Measurements from ENCODE around the gene DDN. TPM values are rescaled to one million over a fixed set of nuclear protein-coding genes. Genes with fewer than 3 reads are reported as not detected.

The DDN gene
- total RNA-seq, 2 donors from 2014 or later, result 0.14 TPM; not detected in 1

- peaks cover 20% of the 10 kb centered on the region for H3K36me3 ChIP-seq
Observed at GRCh38 chr12:49012739-49013138, 13.6 kb upstream of the DDN start.

DNA sequence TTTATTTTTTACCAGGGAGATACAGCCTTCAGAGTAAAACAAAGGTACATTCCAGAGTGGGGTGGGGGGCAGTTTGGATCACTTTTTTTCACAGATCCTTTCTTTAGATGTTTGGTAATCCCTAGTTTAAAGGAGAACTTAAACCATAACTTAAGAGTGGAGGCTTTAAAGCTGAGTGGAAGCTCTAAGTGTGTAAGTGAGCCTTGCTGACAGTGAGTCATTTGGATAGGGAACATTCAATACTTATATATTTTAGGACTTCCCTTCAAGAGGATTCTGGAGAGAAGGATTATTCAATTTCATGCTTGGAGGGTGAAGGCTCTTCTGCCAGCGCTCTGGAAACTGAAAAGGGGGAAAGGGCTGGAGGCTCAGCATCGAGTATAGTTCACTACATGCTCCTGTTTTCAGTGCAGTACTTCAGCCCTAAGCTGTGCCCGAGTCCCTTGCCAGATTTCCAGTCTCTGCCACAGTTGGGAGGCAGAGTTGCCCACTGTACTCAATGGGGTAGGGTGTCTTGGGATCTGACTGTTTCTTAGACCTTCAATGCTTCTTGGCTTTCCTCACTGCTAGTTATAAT lies 11.0 kb upstream of the DDN start:
- no peak for ATAC-seq (ENCODE audit: insufficient number of reproducible peaks, low FRiP score, low read depth)
- Histone ChIP-seq H3K4me3 (no peak overlapping the region), H3K9me3 (no peaks in the 10 kb centered on the region), H3K27ac (no peak overlapping the region), H3K36me3 (peaks cover 28% of the 10 kb centered on the region), H3K4me1 (ENCODE audit: control insufficient read depth in 1 of 2, low read depth in 2 of 2) (no peaks in the 10 kb centered on the region), H3K27me3 (replicated peaks; ENCODE audit: insufficient read depth) (no peaks in the 10 kb centered on the region)
- no peak for DNase-seq (ENCODE audit: low spot score)
- TF ChIP-seq CTCF (IDR thresholded peaks at IDR 0.05), result no peak

More at GRCh38 chr12:49012739-49013138, 13.6 kb upstream of the DDN start:
- peaks cover 7% of the 10 kb centered on the region in 2 donors for H3K4me1 ChIP-seq (ENCODE audit: control insufficient read depth in 1 of 2, low read depth in 2 of 2)
- DNase-seq (ENCODE audit: low spot score), result no peak
- no peak overlapping the region for H3K4me3 ChIP-seq
- no peaks in the 10 kb centered on the region for H3K9me3 ChIP-seq
- TF ChIP-seq CTCF (IDR thresholded peaks at IDR 0.05), result no peak
- no peak for ATAC-seq (ENCODE audit: insufficient number of reproducible peaks, low FRiP score, low read depth)
- no peak overlapping the region for H3K27ac ChIP-seq
- H3K27me3 ChIP-seq (replicated peaks; ENCODE audit: insufficient read depth), result no peaks in the 10 kb centered on the region

- no peaks in the 10 kb centered on the region for H3K9me3 ChIP-seq
- no peak for DNase-seq (ENCODE audit: low spot score)
- peaks cover 40% of the 10 kb centered on the region for H3K36me3 ChIP-seq
- no peak overlapping the region for H3K27ac ChIP-seq
- no peak for TF ChIP-seq CTCF (IDR thresholded peaks at IDR 0.05)
- no peak overlapping the region for H3K4me3 ChIP-seq
- H3K27me3 ChIP-seq (replicated peaks; ENCODE audit: insufficient read depth), result no peaks in the 10 kb centered on the region
- H3K4me1 ChIP-seq (ENCODE audit: control insufficient read depth in 1 of 2, low read depth in 2 of 2), result no peaks in the 10 kb centered on the region
- ATAC-seq (ENCODE audit: insufficient number of reproducible peaks, low FRiP score, low read depth), result no peak
Observed at GRCh38 chr12:49008943-49009342, 9.8 kb upstream of the DDN start.

DNA sequence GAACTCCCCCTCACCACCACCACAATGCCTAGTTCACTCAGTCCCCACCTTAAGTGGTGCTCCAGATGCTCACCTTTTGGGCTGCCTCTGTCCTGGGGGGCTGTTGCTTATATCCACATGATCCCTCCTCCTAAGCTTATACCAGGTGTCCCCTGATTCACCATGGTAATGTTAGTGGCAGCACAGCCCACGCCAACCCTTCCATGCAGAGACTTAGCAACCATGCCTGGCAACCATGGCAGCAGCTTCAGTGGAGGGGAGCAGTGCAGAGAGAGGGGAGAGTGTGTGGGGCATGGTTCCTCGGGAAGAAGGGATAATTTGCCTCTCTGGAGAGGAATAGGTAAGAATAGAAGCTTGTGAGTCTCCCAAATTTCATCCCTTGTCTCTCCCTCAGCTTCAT lies 1.2 kb upstream of the DDN start:
- H3K36me3 ChIP-seq, result peaks cover 31% of the 10 kb centered on the region
- peaks cover 5% of the 10 kb centered on the region for H3K27me3 ChIP-seq (replicated peaks; ENCODE audit: insufficient read depth)

More for the DNA sequence above, 1.2 kb upstream of the DDN start:
- TF ChIP-seq CTCF (IDR thresholded peaks at IDR 0.05), result no peak
- Histone ChIP-seq H3K4me1 (ENCODE audit: control insufficient read depth in 1 of 2, low read depth in 2 of 2) (peaks cover 22 to 35% of the 10 kb centered on the region in 2 donors), H3K9me3 (no peaks in the 10 kb centered on the region), H3K27ac (no peak overlapping the region), H3K4me3 (no peak overlapping the region)
- ATAC-seq (ENCODE audit: insufficient number of reproducible peaks, low FRiP score, low read depth) (no peak), DNase-seq (ENCODE audit: low spot score) (no peak)
